HG03469 (cell line): ENCODE results near the gene C19orf12.
A peak's percentile ranks its signal among the peaks of the same experiment; 100 is the strongest.
"Not testable (repeated sequence)": the region's sequence is repeated elsewhere in the genome, so short reads cannot be mapped to it uniquely, and the experiment has no call there.

Source experiments
- ATAC-seq: cut with Tn5 transposase; IDR thresholded peaks from one replicate; pipeline ENCODE4 v1.9.1; 2021; ENCODE audit warnings: mild to moderate bottlenecking, moderate library complexity, moderate number of reproducible peaks; ENCODE audit not compliant: unreplicated experiment

Gene C19orf12

GRCh38 chr19:29677001-29677817 lies 37.9 kb downstream of the C19orf12 start:
- no peak for ATAC-seq

GRCh38 chr19:29676586-29676985 lies 38.5 kb downstream of the C19orf12 start:
- ATAC-seq, result no peak

- no peak for ATAC-seq
Observed at GRCh38 chr19:29675650-29676186, 39.3 kb downstream of the C19orf12 start.

GRCh38 chr19:29675120-29675649 lies 39.9 kb downstream of the C19orf12 start:
- no peak for ATAC-seq

GRCh38 chr19:29674374-29675119 lies 40.5 kb downstream of the C19orf12 start:
- ATAC-seq, result no peak

- no peak for ATAC-seq
Observed at GRCh38 chr19:29673451-29674371, 41.4 kb downstream of the C19orf12 start.

GRCh38 chr19:29672933-29673336 lies 42.1 kb downstream of the C19orf12 start:
- peak; percentile 30 for ATAC-seq

- no peak for ATAC-seq
Observed at GRCh38 chr19:29672319-29672932, 42.6 kb downstream of the C19orf12 start.

GRCh38 chr19:29671393-29672160 lies 43.5 kb downstream of the C19orf12 start:
- peak; percentile 50 for ATAC-seq

- ATAC-seq, result not testable (repeated sequence)
Observed at GRCh38 chr19:29671026-29671392, 44.1 kb downstream of the C19orf12 start.

- no peak for ATAC-seq
Observed at GRCh38 chr19:29670255-29670654, 44.8 kb downstream of the C19orf12 start.

- ATAC-seq, result no peak
Observed at GRCh38 chr19:29668746-29669609, 46.1 kb downstream of the C19orf12 start.

- no peak for ATAC-seq
Observed at GRCh38 chr19:29667901-29668341, 47.1 kb downstream of the C19orf12 start.

GRCh38 chr19:29667387-29667783 lies 47.7 kb downstream of the C19orf12 start:
- no peak for ATAC-seq

- ATAC-seq, result no peak
Observed at GRCh38 chr19:29666578-29667386, 48.3 kb downstream of the C19orf12 start.

GRCh38 chr19:29665826-29666577 lies 49.1 kb downstream of the C19orf12 start:
- no peak for ATAC-seq
